SK-N-MC (cell line): ENCODE data around the gene SPATA22.

Source experiments
- DNase-seq: peaks from one replicate; pipeline ENCODE4 v3.0.0-alpha.2; 2011; ENCODE audit warnings: low read depth, low spot score
- H3K27ac ChIP-seq: fragments of 200-600 bp; sonication (generic); 2 replicates; pipeline ENCODE4 v1.5.1; 2016; ENCODE audit warnings: mixed run types
- H3K36me3 ChIP-seq: fragments of 200-600 bp; sonication (generic); 2 replicates; pipeline ENCODE4 v1.6.1; 2017; ENCODE audit warnings: antibody characterized with exemption, low read length, mixed read lengths; ENCODE audit not compliant: insufficient read depth
- H3K4me3 ChIP-seq: fragments of 200-600 bp; sonication (generic); 2 replicates; pipeline ENCODE4 v1.5.1; 2016
- H3K9ac ChIP-seq: fragments of 200-600 bp; sonication (generic); 2 replicates; pipeline ENCODE4 v1.8.0; 2017; ENCODE audit warnings: mixed run types, mixed read lengths; ENCODE audit not compliant: insufficient read length
- H3K9me3 ChIP-seq: fragments of 200-600 bp; sonication (generic); 2 replicates; pipeline ENCODE4 v1.6.1; 2017; ENCODE audit warnings: low read depth, mild to moderate bottlenecking, antibody characterized with exemption, low read length, moderate library complexity, mixed read lengths
- EZH2 ChIP-seq: fragments of 200-600 bp; sonication (generic); IDR thresholded peaks from one replicate; pipeline ENCODE4 v1.6.1; 2017; ENCODE audit warnings: antibody characterized with exemption
- FOXP2 ChIP-seq: optimal IDR thresholded peaks from 2 replicates; pipeline ENCODE3; 2011; ENCODE audit warnings: mild to moderate bottlenecking, moderate library complexity; ENCODE audit not compliant: insufficient read depth; ENCODE audit errors: extremely low read length, control extremely low read depth
- POLR2AphosphoS5 ChIP-seq: IDR thresholded peaks from 2 replicates; pipeline ENCODE4 v1.6.1; 2012; ENCODE audit warnings: mild to moderate bottlenecking, low read depth, low read length, borderline replicate concordance

Gene SPATA22

DNA sequence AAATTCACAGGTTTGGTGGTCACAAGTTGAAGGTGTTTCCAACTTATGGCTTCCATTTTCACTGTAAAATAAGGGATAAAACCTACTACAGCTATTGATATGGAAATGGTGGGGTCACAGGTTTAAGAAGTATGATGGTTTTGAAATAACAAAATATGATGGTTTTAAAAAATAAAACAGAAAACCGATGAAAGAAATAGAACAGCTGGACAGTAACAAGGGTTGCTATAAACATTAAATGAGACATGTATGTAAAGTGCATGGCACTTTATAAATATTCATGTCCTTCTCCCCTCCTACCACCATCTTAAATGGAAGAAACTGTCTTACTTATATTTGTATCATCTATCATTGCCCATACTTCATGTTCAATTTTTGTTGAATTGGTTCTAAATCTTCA, 35.5 kb upstream of the SPATA22 start:
- no peaks in the 10 kb centered on the region for H3K9me3 ChIP-seq
- H3K36me3 ChIP-seq = no peaks in the 10 kb centered on the region
- TF ChIP-seq FOXP2 (no peak), EZH2 (no peak), POLR2AphosphoS5 (no peak)
- no peak for DNase-seq
- no peak overlapping the region for H3K9ac ChIP-seq
- H3K27ac ChIP-seq = no peak overlapping the region
- no peak overlapping the region for H3K4me3 ChIP-seq

DNA sequence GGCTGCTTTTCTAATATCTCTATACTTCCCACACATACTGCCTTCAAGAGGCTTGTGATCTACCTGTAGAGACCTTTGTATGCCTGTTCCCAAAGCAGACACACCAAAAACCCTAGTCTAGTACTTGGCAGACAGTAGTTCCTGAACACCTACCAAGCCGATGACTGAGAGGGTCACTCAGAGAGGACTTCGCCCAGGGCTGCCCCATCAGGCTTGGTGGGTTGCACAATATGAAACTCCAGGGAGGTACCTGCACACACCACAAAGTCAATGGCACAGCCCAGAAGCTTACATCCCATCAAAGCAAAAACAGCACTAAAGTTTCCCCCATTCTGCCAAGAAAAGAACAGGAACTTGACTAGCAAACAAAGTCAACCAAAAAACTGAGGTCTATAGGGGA, 34.4 kb upstream of the SPATA22 start:
- TF ChIP-seq POLR2AphosphoS5 = no peak
- no peak for TF ChIP-seq FOXP2
- TF ChIP-seq EZH2 = no peak
- Histone ChIP-seq H3K9me3 (no peaks in the 10 kb centered on the region), H3K9ac (no peak overlapping the region), H3K4me3 (no peak overlapping the region), H3K27ac (no peak overlapping the region), H3K36me3 (no peaks in the 10 kb centered on the region)
- DNase-seq = no peak

DNA sequence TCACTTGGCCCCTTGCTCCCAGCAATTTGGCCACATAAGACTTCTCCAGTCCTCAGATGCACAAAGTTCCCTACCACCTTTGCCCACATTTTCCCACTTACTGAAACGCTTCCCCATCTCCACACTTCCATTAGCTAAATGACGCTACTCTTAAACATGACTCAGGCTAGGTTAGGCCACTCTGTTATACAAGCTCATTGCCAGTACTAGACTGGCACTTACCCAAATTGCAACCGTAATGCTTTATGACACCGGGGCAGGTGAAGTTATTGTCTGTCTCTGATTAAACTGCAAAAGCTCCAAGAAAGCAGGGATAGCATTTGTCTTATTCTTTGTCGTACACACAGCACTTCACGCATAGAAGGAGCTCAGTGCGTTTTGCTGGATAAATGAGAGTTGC, 33.4 kb upstream of the SPATA22 start:
- no peak for TF ChIP-seq FOXP2
- TF ChIP-seq POLR2AphosphoS5 = no peak
- TF ChIP-seq EZH2 = no peak
- Histone ChIP-seq H3K9ac (no peak overlapping the region), H3K36me3 (no peaks in the 10 kb centered on the region), H3K4me3 (no peak overlapping the region), H3K27ac (no peak overlapping the region), H3K9me3 (no peaks in the 10 kb centered on the region)
- DNase-seq = no peak

DNA sequence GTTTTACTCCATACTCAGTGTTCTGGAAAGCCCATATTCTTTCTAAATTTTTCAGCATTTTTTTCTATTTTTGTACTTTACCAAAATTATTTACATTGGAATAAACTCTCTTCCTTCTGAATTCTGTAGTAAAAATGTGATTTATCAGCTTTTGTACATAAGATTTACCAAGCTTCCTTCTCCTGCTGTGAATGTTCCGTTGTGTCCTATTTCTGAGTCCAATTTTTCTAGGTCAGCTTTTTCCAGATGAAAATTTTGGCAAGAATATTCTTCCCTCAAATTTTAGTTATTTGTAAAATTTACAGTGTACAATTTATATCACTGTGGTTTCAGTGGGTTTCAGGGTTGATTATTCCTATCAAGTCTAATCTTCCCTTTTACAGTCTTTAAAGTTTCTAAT, 31.7 kb upstream of the SPATA22 start:
- DNase-seq = no peak
- TF ChIP-seq EZH2 (no peak), POLR2AphosphoS5 (no peak), FOXP2 (no peak)
- Histone ChIP-seq H3K27ac (no peak overlapping the region), H3K4me3 (no peak overlapping the region), H3K36me3 (no peaks in the 10 kb centered on the region), H3K9me3 (no peaks in the 10 kb centered on the region), H3K9ac (no peak overlapping the region)

DNA sequence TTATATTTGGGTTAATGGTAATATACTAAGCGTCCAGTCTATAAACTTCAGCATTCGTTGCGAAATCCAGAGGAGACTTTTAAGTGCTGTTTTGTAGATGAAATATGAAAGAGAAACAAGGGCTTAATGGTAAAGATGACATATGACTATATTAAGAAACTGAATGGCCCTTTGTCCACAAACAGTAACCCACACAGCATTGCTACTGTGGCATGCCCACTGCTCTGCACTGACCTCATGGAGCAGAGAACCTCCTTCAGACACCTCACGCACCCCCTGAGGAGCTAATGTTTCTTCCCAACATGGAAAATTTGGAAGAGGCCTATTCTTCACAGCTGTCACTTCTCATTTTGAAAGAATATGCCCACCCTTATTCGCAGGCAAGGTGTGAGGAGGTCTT, 30.8 kb upstream of the SPATA22 start:
- Histone ChIP-seq H3K9ac (no peak overlapping the region), H3K36me3 (no peaks in the 10 kb centered on the region), H3K27ac (no peak overlapping the region), H3K4me3 (no peak overlapping the region), H3K9me3 (no peaks in the 10 kb centered on the region)
- no peak for TF ChIP-seq POLR2AphosphoS5
- no peak for TF ChIP-seq FOXP2
- TF ChIP-seq EZH2 = no peak
- DNase-seq = no peak

DNA sequence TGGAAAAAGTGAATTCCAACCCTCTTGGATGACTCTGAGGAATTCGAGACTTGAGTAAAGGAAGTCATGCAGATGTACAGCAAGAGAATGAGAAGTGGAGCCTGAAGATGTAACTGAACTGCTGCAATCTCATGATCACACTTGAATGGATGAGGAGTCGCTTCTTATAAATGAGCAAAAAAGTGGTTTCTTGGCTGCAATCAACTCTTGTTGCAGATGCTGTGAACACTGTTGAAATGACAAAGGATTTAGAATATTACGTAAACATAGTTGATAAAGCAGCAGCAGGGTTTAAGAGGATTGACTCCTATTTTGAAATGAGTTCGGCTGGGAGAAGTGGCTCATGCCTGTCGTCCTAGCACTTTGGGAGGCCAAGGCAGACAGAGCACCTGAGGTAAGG, 29.7 kb upstream of the SPATA22 start:
- Histone ChIP-seq H3K27ac (no peak overlapping the region), H3K36me3 (no peaks in the 10 kb centered on the region), H3K9me3 (no peaks in the 10 kb centered on the region), H3K4me3 (no peak overlapping the region), H3K9ac (no peak overlapping the region)
- no peak for DNase-seq
- no peak for TF ChIP-seq POLR2AphosphoS5
- TF ChIP-seq EZH2 = no peak
- no peak for TF ChIP-seq FOXP2

DNA sequence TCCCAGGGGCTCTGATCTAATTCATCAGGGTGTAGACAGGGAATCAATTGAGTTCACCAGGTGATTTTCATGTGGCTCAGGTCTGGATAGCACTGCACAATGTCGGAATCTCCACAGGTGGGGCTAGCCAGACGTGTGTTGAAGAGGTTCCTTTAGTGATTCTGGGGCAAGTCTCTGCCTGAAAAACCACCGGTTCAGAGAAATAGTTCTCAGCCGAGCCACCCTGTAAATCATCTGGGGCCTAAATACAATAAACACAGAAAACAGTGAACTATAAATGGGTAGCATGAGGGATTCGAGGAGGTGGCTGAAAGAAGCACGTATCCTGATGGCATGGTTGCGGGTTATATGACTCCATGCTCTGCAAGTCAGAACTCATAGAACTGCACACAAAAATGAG, 25.5 kb upstream of the SPATA22 start:
- TF ChIP-seq POLR2AphosphoS5 (no peak), EZH2 (no peak), FOXP2 (no peak)
- Histone ChIP-seq H3K9me3 (no peaks in the 10 kb centered on the region), H3K36me3 (no peaks in the 10 kb centered on the region), H3K9ac (no peak overlapping the region), H3K27ac (no peak overlapping the region), H3K4me3 (no peak overlapping the region)
- no peak for DNase-seq

DNA sequence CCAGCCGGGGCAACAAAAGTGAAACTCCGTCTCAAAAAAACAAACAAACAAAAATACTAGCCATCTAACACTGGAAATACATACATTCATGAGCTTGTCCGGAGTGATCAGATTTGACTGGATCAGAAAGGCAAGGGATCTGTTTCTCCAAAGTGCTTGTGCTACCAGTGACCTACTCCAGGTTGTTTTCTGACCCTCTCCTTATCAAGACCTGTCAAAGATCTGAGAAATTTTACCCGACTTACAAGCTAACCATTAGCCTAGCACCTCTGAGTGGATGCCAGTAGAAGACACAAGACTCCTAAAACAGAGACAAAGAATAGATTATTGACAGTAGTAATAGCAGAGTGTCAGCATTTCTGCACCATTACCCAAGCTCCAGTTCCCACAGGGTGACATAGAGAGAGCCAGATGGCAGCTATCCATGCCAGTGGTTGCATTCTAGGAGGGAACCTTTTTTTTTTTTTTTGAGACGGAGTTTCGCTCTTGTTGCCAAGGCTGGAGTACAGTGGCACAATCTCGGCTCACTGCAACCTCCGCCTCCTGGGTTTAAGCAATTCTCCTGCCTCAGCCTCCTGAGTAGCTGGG, 14.0 kb upstream of the SPATA22 start:
- DNase-seq = no peak
- Histone ChIP-seq H3K9ac (no peak overlapping the region), H3K36me3 (no peaks in the 10 kb centered on the region), H3K27ac (no peak overlapping the region), H3K9me3 (no peaks in the 10 kb centered on the region), H3K4me3 (no peak overlapping the region)
- TF ChIP-seq EZH2 (no peak), FOXP2 (no peak), POLR2AphosphoS5 (no peak)

DNA sequence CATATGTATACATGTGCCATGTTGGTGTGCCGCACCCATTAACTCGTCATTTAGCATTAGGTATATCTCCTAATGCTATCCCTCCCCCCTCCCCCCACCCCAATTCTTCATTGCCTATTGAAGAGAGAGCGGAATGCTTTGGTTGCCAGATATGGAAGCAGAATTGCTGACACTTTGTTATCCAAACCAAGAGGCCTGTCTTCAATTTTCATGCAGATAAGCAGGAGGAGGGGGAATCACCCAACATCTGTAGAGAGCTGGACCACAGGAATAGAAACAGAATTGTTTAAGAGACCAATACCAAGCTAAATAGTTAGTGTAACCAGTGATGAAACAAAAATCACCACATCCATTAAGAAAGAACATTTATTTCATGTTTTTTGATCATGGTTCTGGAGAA, 11.2 kb upstream of the SPATA22 start:
- Histone ChIP-seq H3K9me3 (no peaks in the 10 kb centered on the region), H3K27ac (no peak overlapping the region), H3K4me3 (no peak overlapping the region), H3K36me3 (no peaks in the 10 kb centered on the region), H3K9ac (no peak overlapping the region)
- TF ChIP-seq FOXP2 = no peak
- TF ChIP-seq POLR2AphosphoS5 = no peak
- TF ChIP-seq EZH2 = no peak
- DNase-seq = no peak
